ENCODE results near the gene DDX5. TPM values are rescaled to one million over a fixed set of nuclear protein-coding genes. Genes with fewer than 3 reads are reported as not detected.

DDX5 gene
- total and polyA plus RNA-seq, 2 of the 4 experiments (the other 2 are of a cell fraction) = 253 to 781 TPM

- CTCF ChIA-PET = interaction anchor here (0.6 to 1.7 kb wide), 4 partner anchors 10 to 681 kb away, joined by 3 to 5 read pairs (median 4); partner anchors contain the start of gene POLG2
- peak overlapping the region; percentile 93 for H3K4me3 ChIP-seq (ENCODE audit: insufficient read depth, low read depth, low read length)
- no peaks in the 10 kb centered on the region for H3K9me3 ChIP-seq (ENCODE audit: control insufficient read depth, insufficient read depth, low read length)
- peak overlapping the region; percentile 74 for H3K9ac ChIP-seq (ENCODE audit: low read depth, low read length)
- intact Hi-C loops (cut with micrococcal nuclease) (no loop called here), dilution Hi-C loops (cut with HindIII; ENCODE audit: low sequenced_read_pairs, unreplicated experiment) (no loop called here), in situ Hi-C loops (cut with MboI; ENCODE audit: low sequenced_read_pairs) (no loop called here)
- H2AK5ac ChIP-seq (ENCODE audit: low read depth, low read length) = peak overlapping the region; percentile 72
- peak overlapping the region; percentile 94 for H3K4me2 ChIP-seq (ENCODE audit: low read depth, low read length)
- H3K9me1 ChIP-seq (ENCODE audit: insufficient read depth, low read length) = peaks cover 7% of the 10 kb centered on the region
- BruUV-seq (replicated peaks) = no TSS peak
- H3K14ac ChIP-seq (replicated peaks; ENCODE audit: low read depth, low read length) = peak overlapping the region; percentile 83
- H4K20me1 ChIP-seq (ENCODE audit: insufficient read depth, low read length) = peaks cover 61% of the 10 kb centered on the region
- H3K36me3 ChIP-seq (ENCODE audit: control insufficient read depth, insufficient read depth, low read length) = peaks cover 36% of the 10 kb centered on the region
- peak overlapping the region; percentile 80 for H3K4ac ChIP-seq (ENCODE audit: low read depth, low read length)
- H2BK15ac ChIP-seq (ENCODE audit: low read depth, low read length) = no peak overlapping the region
- H2BK5ac ChIP-seq (ENCODE audit: low read depth, low read length, poor library complexity, severe bottlenecking) = peak overlapping the region; percentile 89
- no peaks in the 10 kb centered on the region for H3K27me3 ChIP-seq (ENCODE audit: control insufficient read depth, insufficient read depth, low read length)
- POLR2A ChIA-PET (ENCODE audit: unreplicated experiment) = interaction anchor here (0.5 to 1.2 kb wide), 3 partner anchors 16 to 668 kb away, joined by 3 to 10 read pairs (median 3); no protein-coding TSS in a partner anchor
- H2AK9ac ChIP-seq (replicated peaks; ENCODE audit: low read depth, low read length, poor library complexity) = peak overlapping the region; percentile 94
- peak overlapping the region; percentile 94 for H3K27ac ChIP-seq (ENCODE audit: insufficient read depth, low read length)
- H2BK20ac ChIP-seq (ENCODE audit: low read depth, low read length) = no peak overlapping the region
- TF ChIP-seq NFE2L2 (IDR thresholded peaks at IDR 0.05; ENCODE audit: low read depth, low read length) (no peak), MAFK (IDR thresholded peaks at IDR 0.05; ENCODE audit: low read depth, low read length) (no peak), FOS (IDR thresholded peaks at IDR 0.05; ENCODE audit: low read depth, low read length) (no peak), RAD21 (IDR thresholded peaks at IDR 0.05; ENCODE audit: low read length) (0 out of 2 replicates have a peak, but pooled peaks have one; percentile 5), SMC3 (IDR thresholded peaks at IDR 0.05; ENCODE audit: low read depth, low read length) (peak; percentile 18; the same call in 1 of the 2 replicates), CTCF (conservative IDR thresholded peaks at IDR 0.05; ENCODE audit: low read depth, low read length) (peak; percentile 50), MAZ (IDR thresholded peaks at IDR 0.05; ENCODE audit: borderline replicate concordance, low read depth, low read length) (no peak), POLR2A (IDR thresholded peaks at IDR 0.05; ENCODE audit: low read depth, low read length) (no peak), USF2 (IDR thresholded peaks at IDR 0.05; ENCODE audit: low read depth, low read length) (no peak), RCOR1 (IDR thresholded peaks at IDR 0.05; ENCODE audit: insufficient replicate concordance, low read length) (no peak), MXI1 (IDR thresholded peaks at IDR 0.05; ENCODE audit: borderline replicate concordance, low read depth, low read length) (0 out of 2 replicates have a peak, but pooled peaks have one; percentile 47), CHD1 (IDR thresholded peaks at IDR 0.05; ENCODE audit: low read depth, low read length) (no peak), ELK1 (IDR thresholded peaks at IDR 0.05; ENCODE audit: borderline replicate concordance, low read depth, low read length) (no peak), RFX5 (IDR thresholded peaks at IDR 0.05; ENCODE audit: low read depth, low read length) (no peak), BHLHE40 (IDR thresholded peaks at IDR 0.05; ENCODE audit: low read depth, low read length) (no peak), CEBPB (IDR thresholded peaks at IDR 0.05; ENCODE audit: low read depth, low read length) (no peak)
- H4K8ac ChIP-seq (ENCODE audit: low read depth in 2 of 2, low read length in 2 of 2) = peak overlapping the region; percentile 50 to 80; a peak in 3 of 4 replicates
- peaks cover 16 to 55% of the 10 kb centered on the region in 2 experiments for H3K79me1 ChIP-seq (ENCODE audit: low read depth in 1 of 2, low read length in 2 of 2)
- ATAC-seq (ENCODE audit: low read depth) (peak; percentile 30), DNase-seq (peak; percentile 68)
- WGBS, 2 experiments (ENCODE audit: extremely low coverage in 2 of 2, insufficient read length in 1 of 2) = no CpG with 5 or more reads among the region's 13 CpGs
- peak overlapping the region; percentile 91 for H2AFZ ChIP-seq (replicated peaks; ENCODE audit: low read length, poor library complexity)
- H3K23ac ChIP-seq (ENCODE audit: low read depth, low read length) = peak overlapping the region; percentile 88
- H3K56ac ChIP-seq (ENCODE audit: extremely low read depth, insufficient read depth, low read length) = peak overlapping the region; percentile 65
- H4K5ac ChIP-seq (ENCODE audit: low read depth, low read length) = peak overlapping the region; percentile 21
- peak overlapping the region; percentile 11; the same call in 1 of the 2 replicates for H3K18ac ChIP-seq (ENCODE audit: low read depth, low read length)
- peak overlapping the region; percentile 16; the same call in 1 of the 2 replicates for H2BK120ac ChIP-seq (ENCODE audit: low read depth, low read length)
- peaks cover 2% of the 10 kb centered on the region; the same call in 1 of the 2 replicates for H3K4me1 ChIP-seq (ENCODE audit: control insufficient read depth, insufficient read depth, low read length)
- peak overlapping the region; percentile 68; the same call in 1 of the 2 replicates for H4K91ac ChIP-seq (ENCODE audit: insufficient read depth, low read depth, low read length)
Observed at GRCh38 chr17:64507413-64507782, 1.3 kb upstream of the DDX5 start.

Measured in IMR-90 (cell line).